NCI-H526 treated with DMSO at 0.1 percent for 48 hours (cell line): ENCODE results near the gene ARID1B.
A peak's percentile ranks its signal among the peaks of the same experiment; 100 is the strongest.
"Not testable (repeated sequence)": the region's sequence is repeated elsewhere in the genome, so short reads cannot be mapped to it uniquely, and the experiment has no call there.

ENCODE experiments used
- DNase-seq: peaks from one replicate; lab custom pipeline; 2025; lab: John Stamatoyannopoulos, UW

Gene ARID1B

DNA sequence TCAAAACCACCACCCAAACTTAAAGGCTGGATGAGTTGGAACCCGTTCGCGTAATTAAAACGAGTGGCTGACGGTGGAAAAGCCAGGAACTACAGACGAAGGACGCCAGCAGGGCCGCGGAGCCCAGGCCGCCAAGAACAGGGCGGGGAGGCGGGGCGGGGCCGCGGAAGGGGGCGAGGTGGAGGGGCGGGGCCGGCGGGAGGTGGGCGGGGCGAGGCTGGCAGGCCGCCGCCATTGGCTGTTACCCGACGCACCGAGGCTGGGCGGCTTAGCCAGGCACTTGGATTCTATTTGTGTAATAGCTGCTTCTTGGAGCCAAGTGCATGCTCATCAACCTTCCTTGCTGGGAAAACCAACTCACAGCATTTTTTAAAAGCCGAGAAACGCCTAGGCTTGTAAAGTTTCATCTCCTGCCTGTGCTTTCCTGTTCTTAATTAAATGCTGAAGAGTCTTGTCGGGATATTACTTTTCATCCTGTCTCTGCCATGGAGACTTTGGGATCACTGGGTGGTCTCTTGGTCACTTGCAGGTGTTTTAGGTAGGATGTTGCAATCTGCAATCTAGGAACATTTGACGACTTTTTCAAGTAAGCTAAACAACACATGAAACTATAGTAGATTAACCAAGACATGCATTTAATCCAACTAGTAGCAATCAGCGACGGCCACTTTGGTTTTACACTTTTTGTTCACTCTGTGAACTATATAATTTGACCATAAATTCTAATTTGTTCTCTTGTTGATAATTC is 245.0 kb downstream of the ARID1B start:
- DNase-seq: peak; percentile 65

DNA sequence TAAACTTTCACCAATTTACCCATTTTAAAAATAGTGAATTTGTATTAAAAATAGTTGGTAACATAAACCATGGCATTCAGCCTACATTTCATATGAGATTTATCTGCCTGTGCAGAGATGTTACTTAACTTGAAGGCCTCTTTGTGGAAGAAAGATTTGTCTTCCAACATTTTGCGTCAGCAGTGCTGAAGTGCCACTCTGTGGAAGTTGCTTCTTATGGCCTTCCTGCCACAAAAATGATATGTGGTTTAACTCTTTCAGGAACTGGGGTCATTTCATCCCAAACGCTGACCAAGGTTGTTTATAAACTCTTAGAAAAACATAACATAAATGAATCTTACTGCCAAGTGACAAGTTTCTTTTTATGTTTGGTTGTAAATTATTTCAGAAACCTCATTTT is 246.8 kb downstream of the ARID1B start:
- DNase-seq: no peak

DNA sequence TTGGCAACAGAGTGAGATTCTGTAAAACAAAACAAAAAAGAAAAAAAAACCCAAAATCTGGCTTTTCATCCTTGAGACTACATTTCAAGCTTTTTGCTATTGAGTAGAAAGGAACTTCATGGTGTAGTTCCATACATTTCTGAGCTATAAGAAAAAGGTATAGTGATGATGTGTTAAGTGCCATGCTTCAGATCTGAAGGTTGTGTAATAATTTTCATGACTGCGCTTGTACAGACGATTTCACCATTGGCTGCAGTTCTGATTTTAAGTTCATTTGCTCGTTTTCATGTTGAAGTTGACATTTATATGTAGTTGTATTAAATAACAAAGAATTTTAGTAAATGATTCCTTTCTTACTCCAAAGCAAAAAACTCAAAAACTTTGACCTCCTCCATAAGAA is 247.6 kb downstream of the ARID1B start:
- DNase-seq: no peak

GRCh38 chr6:157025437-157025836 is 248.3 kb downstream of the ARID1B start:
- no peak for DNase-seq

GRCh38 chr6:157029980-157030690 is 253.0 kb downstream of the ARID1B start:
- no peak for DNase-seq

DNA sequence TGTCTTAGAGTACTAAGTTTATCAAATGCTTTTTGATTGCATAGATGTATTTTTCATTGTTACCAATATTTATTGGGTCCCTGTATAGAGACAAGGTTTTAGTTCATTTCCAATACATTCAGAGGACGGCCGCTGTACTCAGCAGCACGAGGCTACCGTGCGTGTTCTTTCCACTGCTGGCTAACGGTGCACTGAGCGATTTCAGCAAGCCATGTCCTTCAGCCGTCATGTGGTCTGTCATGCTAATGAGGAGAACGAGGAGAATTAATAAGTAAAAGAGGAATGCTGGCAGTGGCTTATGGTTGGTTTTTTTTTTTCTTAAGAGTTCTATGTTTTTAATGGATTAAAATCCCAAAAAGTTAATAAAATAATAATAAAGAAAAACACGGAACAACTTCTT is 253.6 kb downstream of the ARID1B start:
- no peak for DNase-seq

DNA sequence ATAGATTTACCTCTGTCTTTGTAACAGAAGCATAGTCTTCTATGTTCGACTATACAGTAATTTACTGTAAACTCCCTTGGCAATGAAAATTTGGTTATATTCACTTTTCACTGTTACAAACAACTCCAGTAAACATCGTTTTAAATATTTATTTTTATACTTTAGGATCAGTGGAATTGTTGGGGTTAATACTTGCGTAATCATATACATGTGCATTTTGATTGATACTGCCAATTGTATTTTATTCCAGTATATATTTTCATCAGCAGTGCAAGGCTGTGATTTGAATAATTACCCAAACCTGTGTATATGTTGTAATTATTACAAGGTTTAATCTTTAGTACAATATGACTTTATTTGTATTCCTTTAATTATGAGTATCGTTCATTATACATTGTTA is 255.7 kb downstream of the ARID1B start:
- DNase-seq: no peak

- peak; percentile 19 for DNase-seq
These were observed 256.4 kb downstream of the ARID1B start for GRCh38 chr6:157033428-157034140.

DNA sequence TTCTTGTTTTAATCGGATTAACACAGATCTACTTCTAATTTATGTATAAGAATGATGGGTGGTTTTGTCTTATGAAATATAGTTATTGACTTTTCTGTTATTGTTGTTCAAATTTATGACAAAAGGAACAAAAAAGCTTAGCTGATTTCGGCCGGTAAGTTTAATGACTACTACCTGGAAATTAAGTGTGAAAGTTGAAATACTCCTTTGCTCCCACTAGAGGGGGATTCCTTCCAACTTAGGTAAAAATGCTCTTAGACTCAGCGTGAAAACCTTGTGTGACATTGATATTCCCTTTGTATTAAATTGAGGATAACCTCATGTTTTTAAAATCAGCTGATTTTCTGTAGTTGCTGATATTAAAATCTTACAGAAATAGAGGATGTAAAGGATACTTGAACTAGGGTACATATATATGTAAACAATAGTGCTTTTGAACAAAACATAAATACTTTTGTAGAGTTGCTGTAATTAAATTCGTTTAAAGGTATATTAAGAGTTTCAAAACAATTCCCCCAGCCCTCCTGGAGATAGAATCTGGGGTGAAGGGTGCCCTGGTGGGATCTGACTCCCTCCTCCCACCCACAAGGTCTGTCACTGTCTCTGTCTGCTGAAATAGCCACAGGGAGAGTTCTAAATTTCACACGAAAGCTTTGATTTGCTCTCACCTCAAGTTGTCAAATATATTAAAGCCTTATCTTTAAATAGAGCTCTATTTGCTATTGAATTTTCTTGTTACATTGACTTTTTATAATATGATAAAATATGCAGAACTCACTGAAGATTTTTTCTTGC is 257.5 kb downstream of the ARID1B start:
- DNase-seq: peak; percentile 36

DNA sequence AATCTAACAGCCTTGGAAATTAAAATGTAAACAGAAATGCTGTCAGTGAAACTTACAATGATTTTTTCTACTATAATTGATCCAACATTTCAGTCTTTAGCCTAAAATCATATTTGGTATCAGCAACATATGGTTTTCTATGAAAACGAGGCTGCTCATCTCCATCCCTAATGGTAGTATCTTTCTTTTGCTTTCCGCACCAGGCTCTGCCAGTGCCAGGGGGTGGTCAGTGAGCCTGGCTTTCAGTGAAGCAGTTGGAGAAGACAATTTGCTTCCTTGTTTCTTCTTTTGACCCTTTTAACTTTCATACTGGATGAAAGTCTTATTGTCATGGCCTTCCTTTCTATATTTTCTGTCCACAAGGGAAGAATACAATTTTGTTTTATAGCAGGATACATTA is 258.4 kb downstream of the ARID1B start:
- DNase-seq: no peak

- DNase-seq: no peak
These were observed 259.1 kb downstream of the ARID1B start for GRCh38 chr6:157036245-157036711.

- no peak for DNase-seq
These were observed 260.0 kb downstream of the ARID1B start for GRCh38 chr6:157037165-157037564.

DNA sequence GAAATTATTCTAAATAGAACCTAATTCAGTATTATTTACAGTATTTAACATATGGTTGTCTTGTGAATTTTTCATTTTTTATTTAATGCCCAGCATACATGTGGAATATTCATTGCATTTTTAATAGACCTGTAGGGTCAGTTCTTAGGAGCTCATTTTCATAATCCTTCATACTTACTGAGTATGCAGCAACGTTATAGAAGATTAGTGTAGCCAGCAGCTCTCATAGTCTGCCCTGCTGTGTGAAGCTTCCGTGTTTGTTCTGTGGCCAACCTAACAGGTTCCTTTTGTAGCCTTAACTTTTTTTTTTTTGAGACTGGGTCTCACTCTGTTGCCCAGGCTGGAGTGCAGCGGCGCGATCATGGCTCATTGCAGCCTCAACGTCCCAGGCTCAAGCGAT is 261.4 kb downstream of the ARID1B start:
- DNase-seq: no peak

- DNase-seq: not testable (repeated sequence)
These were observed 262.5 kb downstream of the ARID1B start for GRCh38 chr6:157039639-157040038.

DNA sequence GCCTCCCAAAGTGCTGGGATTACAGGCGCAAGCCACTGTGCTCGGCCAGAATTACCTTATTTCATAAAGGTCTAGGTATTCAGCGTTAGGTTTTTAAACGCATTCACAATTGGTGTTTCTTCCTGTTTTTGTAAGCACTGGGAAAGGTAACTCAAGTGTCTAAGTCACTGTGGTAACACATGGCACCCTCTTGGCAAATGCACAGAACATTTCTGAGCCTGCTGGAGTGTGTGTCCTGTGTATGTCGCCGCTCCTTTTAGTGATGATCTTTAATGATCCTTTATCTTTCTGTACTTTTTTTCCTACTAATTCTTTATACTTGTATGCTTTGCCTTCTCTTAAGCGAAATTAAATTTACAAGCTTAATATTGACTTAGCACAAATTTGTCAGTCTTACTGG is 263.0 kb downstream of the ARID1B start:
- no peak for DNase-seq

DNA sequence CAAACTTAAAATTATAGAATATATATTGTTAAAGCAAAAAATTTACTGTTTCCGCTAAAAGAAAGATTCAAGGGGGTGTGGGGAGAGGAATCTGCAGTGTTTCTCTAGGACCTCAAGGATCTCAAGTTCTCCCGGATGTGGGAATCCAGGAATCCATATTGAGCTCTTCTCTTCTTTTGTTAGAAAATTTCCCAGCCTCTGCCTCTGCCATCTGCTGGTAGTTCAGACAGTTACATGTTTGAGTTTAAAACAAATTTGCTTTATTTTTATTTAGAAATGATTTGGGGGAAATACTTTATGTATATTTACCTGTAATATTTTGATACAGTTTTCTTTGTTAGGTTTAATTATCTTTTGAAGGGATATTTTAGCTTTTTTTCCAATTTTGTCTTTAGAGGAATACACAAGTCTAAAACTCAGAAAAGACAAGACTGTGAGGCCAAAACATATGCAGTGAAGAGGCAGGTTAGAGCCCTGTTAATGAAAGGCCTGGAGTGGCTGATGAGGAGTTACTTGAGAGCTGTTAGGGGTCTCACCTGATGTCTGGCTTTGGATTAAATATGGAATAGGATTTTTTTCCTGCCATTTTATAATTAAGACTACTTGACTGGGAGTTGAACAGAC is 268.8 kb downstream of the ARID1B start:
- DNase-seq: no peak

- DNase-seq: no peak
These were observed 269.6 kb downstream of the ARID1B start for GRCh38 chr6:157046776-157047175.

DNA sequence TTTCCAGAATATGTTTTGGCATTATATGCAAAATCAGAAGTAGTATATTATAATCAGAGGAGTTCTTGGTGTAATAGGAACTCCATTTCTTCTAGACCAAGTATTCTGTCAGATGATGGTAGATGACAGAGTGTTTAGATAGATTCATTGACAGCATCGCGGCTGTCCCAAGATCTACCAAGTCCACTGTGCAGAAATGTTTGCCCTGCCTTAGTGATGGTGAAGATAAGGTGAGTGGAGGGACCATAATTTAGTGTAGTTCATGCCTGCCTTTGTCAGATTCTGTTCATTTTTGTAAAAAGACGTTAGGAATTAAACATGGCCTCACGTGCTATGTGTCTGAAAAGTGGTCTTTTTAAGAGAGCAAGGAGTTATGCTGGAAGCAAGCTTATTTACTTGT is 270.1 kb downstream of the ARID1B start:
- no peak for DNase-seq

DNA sequence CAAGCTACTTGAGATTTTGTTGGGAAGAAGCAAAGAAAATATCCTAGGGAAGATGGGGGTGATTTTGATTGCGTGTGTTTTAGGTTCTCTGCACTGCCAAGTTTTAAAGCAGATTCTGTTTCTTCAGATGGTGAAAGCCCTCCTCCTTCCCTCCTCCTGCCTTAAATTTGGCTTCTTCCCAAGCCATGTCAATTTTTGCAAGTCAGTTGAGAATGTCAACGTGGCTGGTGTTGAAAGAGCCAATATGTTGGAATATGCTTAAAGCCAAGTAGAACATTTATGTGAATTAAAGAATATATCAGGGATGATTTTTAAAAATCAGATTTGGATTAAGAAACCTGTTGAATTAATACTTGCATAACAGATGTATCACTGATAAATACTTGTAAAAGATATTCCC is 270.8 kb downstream of the ARID1B start:
- DNase-seq: no peak

DNA sequence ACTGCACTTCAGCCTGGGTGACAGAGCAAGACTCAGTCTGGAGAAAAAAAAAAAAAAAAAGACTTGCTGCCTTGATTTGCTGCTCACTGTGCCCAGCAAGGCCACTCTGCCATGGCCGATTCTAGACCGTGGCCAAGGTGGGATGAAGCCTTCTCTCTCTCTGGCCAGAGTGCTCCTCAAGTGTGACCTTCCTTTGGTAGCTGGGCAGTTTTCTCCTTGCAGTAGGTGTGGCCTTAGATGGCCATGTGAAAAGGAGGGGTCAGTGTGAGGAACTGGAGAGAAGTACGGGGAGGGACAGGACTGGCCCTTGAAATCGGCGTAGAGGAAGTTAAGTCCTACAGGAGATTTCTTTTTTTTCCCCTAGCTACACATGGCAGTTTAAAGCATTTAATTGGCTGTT is 272.0 kb downstream of the ARID1B start:
- no peak for DNase-seq

GRCh38 chr6:157050537-157051265 is 273.5 kb downstream of the ARID1B start:
- DNase-seq: no peak
